Testis (tissue), 2 donors: ENCODE data around the gene ACOX1.

Source experiments
- POLR2A ChIP-seq: fragments of 450-650 bp; IDR thresholded peaks from one replicate; pipeline ENCODE4 v1.6.1; 2017; ENCODE audit warnings: antibody characterized with exemption, mild to moderate bottlenecking, moderate library complexity
- TF ChIP-seq, protein P1 (sequence below), 3 experiments: fragments of 450-650 bp in 2 of 3; fragments of 200-600 bp in 1 of 3; sonication (generic) in 1 of 3; IDR thresholded peaks; one replicate each; pipeline ENCODE4 v1.5.1; 2016 to 2019; ENCODE audit warnings: antibody characterized with exemption in 3 of 3, mild to moderate bottlenecking in 2 of 3, moderate library complexity in 1 of 3

DNA sequence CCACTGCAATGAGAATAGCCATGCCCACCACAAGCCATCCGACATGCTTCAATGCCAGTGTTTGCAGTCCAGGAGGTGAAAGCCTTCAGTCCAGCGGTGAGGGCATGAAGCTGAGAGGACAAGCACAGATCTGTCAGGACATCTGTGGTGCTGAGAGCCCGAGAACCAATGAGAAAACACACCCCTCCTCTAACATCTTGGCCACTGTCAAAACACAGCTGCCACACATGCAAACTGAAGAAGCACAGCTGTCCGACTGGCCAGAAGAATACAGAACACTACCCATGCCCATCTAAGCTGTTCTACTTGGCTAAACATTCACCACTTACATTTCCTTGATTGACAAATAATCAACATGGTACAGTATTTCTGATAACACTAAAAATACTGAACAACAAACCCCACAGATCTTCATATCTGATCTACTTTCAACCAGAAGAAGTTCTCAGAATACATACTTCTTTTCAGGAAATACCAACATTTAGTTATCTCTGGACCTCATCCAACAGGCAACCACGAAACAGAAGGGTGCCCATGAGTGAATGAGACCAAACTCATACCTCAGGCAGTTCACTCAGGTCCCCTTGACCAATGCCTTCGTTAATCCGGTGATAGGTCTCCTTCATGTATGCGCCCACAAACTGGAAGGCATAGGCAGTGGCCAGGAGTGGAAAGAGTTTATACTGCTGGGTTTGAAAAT lies 28.0 kb downstream of the ACOX1 start:
- TF ChIP-seq, protein P1, sequence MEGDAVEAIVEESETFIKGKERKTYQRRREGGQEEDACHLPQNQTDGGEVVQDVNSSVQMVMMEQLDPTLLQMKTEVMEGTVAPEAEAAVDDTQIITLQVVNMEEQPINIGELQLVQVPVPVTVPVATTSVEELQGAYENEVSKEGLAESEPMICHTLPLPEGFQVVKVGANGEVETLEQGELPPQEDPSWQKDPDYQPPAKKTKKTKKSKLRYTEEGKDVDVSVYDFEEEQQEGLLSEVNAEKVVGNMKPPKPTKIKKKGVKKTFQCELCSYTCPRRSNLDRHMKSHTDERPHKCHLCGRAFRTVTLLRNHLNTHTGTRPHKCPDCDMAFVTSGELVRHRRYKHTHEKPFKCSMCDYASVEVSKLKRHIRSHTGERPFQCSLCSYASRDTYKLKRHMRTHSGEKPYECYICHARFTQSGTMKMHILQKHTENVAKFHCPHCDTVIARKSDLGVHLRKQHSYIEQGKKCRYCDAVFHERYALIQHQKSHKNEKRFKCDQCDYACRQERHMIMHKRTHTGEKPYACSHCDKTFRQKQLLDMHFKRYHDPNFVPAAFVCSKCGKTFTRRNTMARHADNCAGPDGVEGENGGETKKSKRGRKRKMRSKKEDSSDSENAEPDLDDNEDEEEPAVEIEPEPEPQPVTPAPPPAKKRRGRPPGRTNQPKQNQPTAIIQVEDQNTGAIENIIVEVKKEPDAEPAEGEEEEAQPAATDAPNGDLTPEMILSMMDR (IDR thresholded peaks at IDR 0.05), result no peak
- TF ChIP-seq POLR2A, result no peak
